C4-2B (cell line): ENCODE data around the gene TBX3.

Source experiments
- CTCF ChIP-seq: fragments of 450-650 bp; conservative IDR thresholded peaks from 2 replicates; pipeline ENCODE4 v1.5.1; 2017; ENCODE audit warnings: mild to moderate bottlenecking
- ZFX ChIP-seq: fragments of 450-650 bp; IDR thresholded peaks from 2 replicates; pipeline ENCODE4 v1.6.1; 2017

- TF ChIP-seq CTCF (no peak), ZFX (no peak)
Observed at GRCh38 chr12:114659084-114659483, 24.9 kb downstream of the TBX3 start.
